CD4-positive, alpha-beta T cell (primary cell): ENCODE measurements around the gene SP1. TPM values are rescaled to one million over a fixed set of nuclear protein-coding genes. Genes with fewer than 3 reads are reported as not detected.

Experiments
- ATAC-seq: fragments of 200-7000 bp; cut with Tn5 transposase; one replicate; pipeline ENCODE4 v1.10.0; 2022; ENCODE audit warnings: mild to moderate bottlenecking; ENCODE audit not compliant: poor library complexity
- CTCF ChIA-PET: fragments of 350-600 bp; sonication (Branson Sonifier 250); formaldehyde crosslinking; loops from one replicate; lab custom pipeline; 2021; ENCODE audit warnings: antibody characterized with exemption, inconsistent platforms; lab: Charles Lee
- POLR2A ChIA-PET: fragments of 350-600 bp; sonication (Branson Sonifier 250); formaldehyde crosslinking; loops from one replicate; lab custom pipeline; 2021; ENCODE audit warnings: antibody characterized with exemption, inconsistent platforms; lab: Charles Lee
- DNase-seq, 14 experiments: peaks; one replicate each; pipeline ENCODE4 v3.0.0-alpha.2; 2013 to 2020; ENCODE audit warnings: mixed read lengths in 2 of 14
- H3K27ac ChIP-seq, 2 donors: one replicate each; pipeline versions ENCODE4 v1.5.1 to v1.7.0; 2013; ENCODE audit warnings: low read length in 2 of 2, low read depth in 1 of 2, mild to moderate bottlenecking in 1 of 2
- H3K27me3 ChIP-seq, 2 experiments: 1 replicate in 1 of 2; 2 replicates in 1 of 2; pipeline versions ENCODE4 v1.6.1 to v1.7.0; 2013; ENCODE audit warnings: low read length in 2 of 2, control low read depth in 1 of 2, mild to moderate bottlenecking in 1 of 2, moderate library complexity in 1 of 2; ENCODE audit not compliant: insufficient read depth in 2 of 2, control insufficient read depth in 1 of 2
- H3K36me3 ChIP-seq: one replicate; pipeline ENCODE4 v1.6.1; 2013; ENCODE audit warnings: low read length, control low read depth; ENCODE audit not compliant: insufficient read depth
- H3K4me1 ChIP-seq: one replicate; pipeline ENCODE4 v1.6.1; 2013; ENCODE audit warnings: low read length, control low read depth; ENCODE audit not compliant: insufficient read depth
- H3K4me3 ChIP-seq: one replicate; pipeline ENCODE4 v1.5.1; 2013; ENCODE audit warnings: mild to moderate bottlenecking, low read length, moderate library complexity
- H3K9me3 ChIP-seq, 2 experiments: 1 replicate in 1 of 2; 2 replicates in 1 of 2; pipeline versions ENCODE4 v1.6.1 to v1.7.0; 2013; ENCODE audit warnings: low read length in 2 of 2, mild to moderate bottlenecking in 2 of 2, control low read depth in 1 of 2, moderate library complexity in 1 of 2; ENCODE audit not compliant: control insufficient read depth in 1 of 2, insufficient read depth in 1 of 2
- H3K27ac Mint-ChIP-seq: one replicate; pipeline ENCODE4 v1.8.0; 2020; ENCODE audit warnings: mixed read lengths
- H3K27me3 Mint-ChIP-seq: one replicate; pipeline ENCODE4 v1.8.0; 2021; ENCODE audit warnings: mixed read lengths
- H3K36me3 Mint-ChIP-seq: one replicate; pipeline ENCODE4 v1.8.0; 2021; ENCODE audit warnings: low read depth, mixed read lengths
- H3K4me1 Mint-ChIP-seq: one replicate; pipeline ENCODE4 v1.8.0; 2021; ENCODE audit warnings: low read depth, mixed read lengths
- H3K4me3 Mint-ChIP-seq: one replicate; pipeline ENCODE4 v1.8.0; 2020; ENCODE audit warnings: mild to moderate bottlenecking, mixed read lengths
- H3K9me3 Mint-ChIP-seq: one replicate; pipeline ENCODE4 v1.8.0; 2020; ENCODE audit warnings: mixed read lengths
- intact Hi-C, 2 experiments: fragments of 100-400 bp; cut with DNase I in 1 of 2; cut with micrococcal nuclease in 1 of 2; formaldehyde crosslinking; loops; one replicate each; pipeline versions ENCODE4 v1.15.1 to v1.9.0; 2023 to 2025; cut with DNase I, micrococcal nuclease
- total RNA-seq, 174 experiments: library from RNA in 2 of 174; stranded (reverse) in 2 of 174; gene quantifications; one replicate each; pipeline ENCODE4 v1.2.3 and lab custom pipeline; 2021 to 2026
- TF ChIP-seq, protein P1 (sequence below): fragments of 200-600 bp; IDR thresholded peaks from one replicate; pipeline ENCODE4 v1.8.0; 2022; ENCODE audit warnings: antibody characterized with exemption, mild to moderate bottlenecking

The SP1 gene
- total RNA-seq, 2 experiments from 2014 or later = 42.3 to 43.3 TPM

DNA sequence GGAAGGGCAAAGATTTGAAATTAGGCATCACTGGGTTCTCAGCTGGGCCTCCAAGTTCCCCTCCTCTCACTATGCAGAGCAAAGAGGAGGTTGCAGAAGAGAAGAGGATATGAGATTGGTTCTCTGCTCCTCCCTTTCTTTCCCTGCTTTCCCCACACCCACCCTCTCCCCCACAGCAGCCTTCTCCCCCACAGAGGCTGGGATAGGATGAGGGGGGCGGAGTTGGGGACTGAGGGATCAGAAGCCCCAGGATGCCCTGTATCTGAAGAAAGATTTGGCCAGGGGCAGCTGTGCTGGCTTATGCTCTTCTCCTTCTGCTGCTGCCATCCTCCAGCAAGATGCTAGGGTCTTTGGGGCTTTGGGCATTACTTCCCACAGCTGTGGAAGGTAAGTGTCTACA lies 43.6 kb downstream of the SP1 start, which contains the start of gene AMHR2:
Gene AMHR2, plus strand, starts transcription at position 259 of the 400 bp plus-strand sequence. Its CDS starts 80 bp downstream, at position 339.
- no peaks in the 10 kb centered on the region for H3K27me3 Mint-ChIP-seq
- TF ChIP-seq, protein P1, sequence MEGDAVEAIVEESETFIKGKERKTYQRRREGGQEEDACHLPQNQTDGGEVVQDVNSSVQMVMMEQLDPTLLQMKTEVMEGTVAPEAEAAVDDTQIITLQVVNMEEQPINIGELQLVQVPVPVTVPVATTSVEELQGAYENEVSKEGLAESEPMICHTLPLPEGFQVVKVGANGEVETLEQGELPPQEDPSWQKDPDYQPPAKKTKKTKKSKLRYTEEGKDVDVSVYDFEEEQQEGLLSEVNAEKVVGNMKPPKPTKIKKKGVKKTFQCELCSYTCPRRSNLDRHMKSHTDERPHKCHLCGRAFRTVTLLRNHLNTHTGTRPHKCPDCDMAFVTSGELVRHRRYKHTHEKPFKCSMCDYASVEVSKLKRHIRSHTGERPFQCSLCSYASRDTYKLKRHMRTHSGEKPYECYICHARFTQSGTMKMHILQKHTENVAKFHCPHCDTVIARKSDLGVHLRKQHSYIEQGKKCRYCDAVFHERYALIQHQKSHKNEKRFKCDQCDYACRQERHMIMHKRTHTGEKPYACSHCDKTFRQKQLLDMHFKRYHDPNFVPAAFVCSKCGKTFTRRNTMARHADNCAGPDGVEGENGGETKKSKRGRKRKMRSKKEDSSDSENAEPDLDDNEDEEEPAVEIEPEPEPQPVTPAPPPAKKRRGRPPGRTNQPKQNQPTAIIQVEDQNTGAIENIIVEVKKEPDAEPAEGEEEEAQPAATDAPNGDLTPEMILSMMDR = no peak
- no peak for ATAC-seq
- CTCF ChIA-PET = no interaction called here
- intact Hi-C loops = loop anchor here in 1 of 2 experiments (5.0 kb wide), 1 partner anchor 41 kb away; the partner anchor contains the start of gene SP1
- Histone ChIP-seq H3K4me3 (no peak within 1 kb of the TSS), H3K27me3 (no peaks in the 10 kb centered on the region), H3K9me3 (no peaks in the 10 kb centered on the region), H3K4me1 (peaks cover 5% of the 10 kb centered on the region), H3K36me3 (no peaks in the 10 kb centered on the region), H3K27ac (no peak within 1 kb of the TSS)
- no peak within 1 kb of the TSS for H3K27ac Mint-ChIP-seq
- H3K4me1 Mint-ChIP-seq = peaks cover 16% of the 10 kb centered on the region
- POLR2A ChIA-PET = no interaction called here
- no peak within 1 kb of the TSS for H3K4me3 Mint-ChIP-seq
- no peaks in the 10 kb centered on the region for H3K36me3 Mint-ChIP-seq
- DNase-seq = no peak
- no peaks in the 10 kb centered on the region for H3K9me3 Mint-ChIP-seq

DNA sequence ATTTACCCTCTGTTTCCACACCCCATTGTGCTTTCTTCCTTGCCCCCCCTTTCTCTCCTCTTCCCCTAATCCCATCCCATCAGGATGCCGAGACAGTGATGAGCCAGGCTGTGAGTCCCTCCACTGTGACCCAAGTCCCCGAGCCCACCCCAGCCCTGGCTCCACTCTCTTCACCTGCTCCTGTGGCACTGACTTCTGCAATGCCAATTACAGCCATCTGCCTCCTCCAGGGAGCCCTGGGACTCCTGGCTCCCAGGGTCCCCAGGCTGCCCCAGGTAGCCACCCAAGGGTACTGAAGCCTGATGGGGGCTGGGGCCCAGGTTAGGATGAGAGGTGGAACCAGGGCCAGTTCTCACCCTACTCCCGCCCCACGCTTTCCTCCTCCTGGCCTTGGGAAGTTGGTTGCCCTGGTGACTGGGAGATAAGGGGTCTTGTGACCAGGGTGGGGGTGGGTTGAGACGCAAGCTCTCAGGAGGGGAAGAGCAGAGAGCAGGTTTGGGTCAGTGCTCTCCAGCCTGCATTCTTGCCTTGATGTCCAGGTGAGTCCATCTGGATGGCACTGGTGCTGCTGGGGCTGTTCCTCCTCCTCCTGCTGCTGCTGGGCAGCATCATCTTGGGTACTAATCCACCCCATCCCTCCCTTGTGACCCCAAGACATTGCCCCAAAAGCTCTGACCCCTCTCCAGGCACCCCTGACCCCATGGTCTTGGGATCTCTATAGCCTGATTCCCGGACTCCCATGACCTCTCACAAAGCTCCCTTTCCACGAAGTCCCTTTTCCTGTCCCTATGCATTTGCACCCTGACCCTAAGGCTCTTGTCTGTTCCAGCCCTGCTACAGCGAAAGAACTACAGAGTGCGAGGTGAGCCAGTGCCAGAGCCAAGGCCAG lies 44.9 kb downstream of the SP1 start:
- POLR2A ChIA-PET = no interaction called here
- ATAC-seq (no peak), DNase-seq (no peak)
- Histone ChIP-seq H3K27me3 (no peaks in the 10 kb centered on the region), H3K9me3 (no peaks in the 10 kb centered on the region), H3K36me3 (no peaks in the 10 kb centered on the region), H3K27ac (no peak overlapping the region), H3K4me1 (peaks cover 5% of the 10 kb centered on the region), H3K4me3 (no peak overlapping the region)
- no peak overlapping the region for H3K27ac Mint-ChIP-seq
- CTCF ChIA-PET = interaction anchor here (1.5 kb wide), 1 partner anchor 73 kb away, joined by 4 read pairs; no protein-coding TSS in a partner anchor
- intact Hi-C loops = loop anchor here in 1 of 2 experiments (5.0 kb wide), 1 partner anchor 43 kb away; the partner anchor contains the start of gene SP1
- TF ChIP-seq, protein P1 = no peak
- peaks cover 7% of the 10 kb centered on the region for H3K4me1 Mint-ChIP-seq
- no peaks in the 10 kb centered on the region for H3K27me3 Mint-ChIP-seq
- H3K36me3 Mint-ChIP-seq = no peaks in the 10 kb centered on the region
- no peak overlapping the region for H3K4me3 Mint-ChIP-seq
- H3K9me3 Mint-ChIP-seq = no peaks in the 10 kb centered on the region

DNA sequence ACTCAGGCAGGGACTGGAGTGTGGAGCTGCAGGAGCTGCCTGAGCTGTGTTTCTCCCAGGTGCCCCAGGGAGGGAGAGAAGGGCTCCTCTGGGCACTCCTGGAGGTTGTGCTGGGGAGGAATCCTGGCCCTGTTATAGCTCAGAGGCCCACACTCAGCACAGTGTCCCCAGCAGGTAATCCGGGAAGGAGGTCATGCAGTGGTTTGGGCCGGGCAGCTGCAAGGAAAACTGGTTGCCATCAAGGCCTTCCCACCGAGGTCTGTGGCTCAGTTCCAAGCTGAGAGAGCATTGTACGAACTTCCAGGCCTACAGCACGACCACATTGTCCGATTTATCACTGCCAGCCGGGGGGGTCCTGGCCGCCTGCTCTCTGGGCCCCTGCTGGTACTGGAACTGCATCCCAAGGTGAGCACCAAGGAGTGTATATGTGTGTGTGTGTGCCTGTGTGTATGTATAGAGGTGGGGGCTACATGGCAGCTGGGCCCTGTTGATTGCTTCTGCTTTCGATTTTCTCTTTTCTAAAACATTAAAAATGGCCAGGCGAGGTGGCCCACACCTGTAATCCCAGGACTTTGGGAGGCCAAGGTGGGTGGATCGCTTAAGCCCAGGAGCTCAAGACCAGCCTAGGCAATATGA lies 45.7 kb downstream of the SP1 start:
- Mint-ChIP-seq H3K9me3 (no peaks in the 10 kb centered on the region), H3K36me3 (no peaks in the 10 kb centered on the region)

More for the DNA sequence above, 45.7 kb downstream of the SP1 start:
- H3K4me3 Mint-ChIP-seq = no peak overlapping the region
- no peaks in the 10 kb centered on the region for H3K36me3 ChIP-seq
- POLR2A ChIA-PET = no interaction called here
- no peaks in the 10 kb centered on the region for H3K27me3 Mint-ChIP-seq
- peaks cover 6% of the 10 kb centered on the region for H3K4me1 Mint-ChIP-seq
- ATAC-seq (no peak), DNase-seq (no peak)
- intact Hi-C loops = no loop called here
- H3K27me3 ChIP-seq = no peaks in the 10 kb centered on the region
- no peak overlapping the region for H3K27ac Mint-ChIP-seq
- H3K9me3 ChIP-seq = no peaks in the 10 kb centered on the region
- CTCF ChIA-PET = interaction anchor here (1.5 kb wide), 1 partner anchor 73 kb away, joined by 4 read pairs; no protein-coding TSS in a partner anchor
- H3K27ac ChIP-seq = no peak overlapping the region
- TF ChIP-seq, protein P1 = no peak
- peaks cover 5% of the 10 kb centered on the region for H3K4me1 ChIP-seq
- no peak overlapping the region for H3K4me3 ChIP-seq
